Lower leg skin (tissue), 3 donors: ENCODE data around the gene USP25.

Source experiments
- CTCF ChIP-seq, 3 donors: fragments of 450-650 bp; IDR thresholded peaks; one replicate each; pipeline ENCODE4 v1.5.1; 2016; ENCODE audit warnings: antibody characterized with exemption in 3 of 3, mild to moderate bottlenecking in 3 of 3, moderate library complexity in 2 of 3
- POLR2A ChIP-seq, 2 donors: fragments of 450-650 bp; IDR thresholded peaks; one replicate each; pipeline ENCODE4 v1.6.1; 2016 to 2017; ENCODE audit warnings: antibody characterized with exemption in 2 of 2, mild to moderate bottlenecking in 1 of 2, moderate library complexity in 1 of 2

DNA sequence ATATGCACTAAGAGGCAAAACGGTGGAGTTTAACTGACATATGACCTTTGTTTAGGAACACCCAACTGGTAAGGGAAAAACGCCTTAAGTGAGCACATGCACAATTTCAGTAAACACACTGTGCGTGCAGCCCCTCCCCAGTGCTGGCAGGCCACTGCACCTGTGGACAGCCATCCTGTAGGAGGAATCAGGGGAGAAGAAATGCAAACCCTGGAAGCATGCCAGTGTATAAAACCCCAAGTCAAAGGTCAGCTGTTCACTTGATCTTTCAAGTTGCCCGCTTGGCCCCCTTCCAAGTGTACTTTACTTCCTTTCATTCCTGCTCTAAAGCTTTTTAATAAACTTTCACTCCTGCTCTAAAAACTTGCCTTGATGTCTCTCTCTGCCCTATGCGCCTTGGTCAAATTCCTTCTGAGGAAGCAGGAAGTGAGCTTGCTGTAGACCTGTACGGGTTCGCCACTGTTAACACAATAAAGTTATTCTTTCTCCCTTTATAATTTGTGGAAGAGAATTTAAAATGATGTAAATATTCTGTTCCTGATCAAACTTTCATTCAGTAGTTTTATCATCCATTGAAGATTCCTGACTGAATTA, 31.8 kb downstream of the USP25 start:
- TF ChIP-seq CTCF (IDR thresholded peaks at IDR 0.05) = no peak
- no peak for TF ChIP-seq POLR2A (IDR thresholded peaks at IDR 0.05)
